A549 treated with RU486 at 1 μM for 4 hours (cell line): ENCODE measurements around the gene OR2M5. TPM values are rescaled to one million over a fixed set of nuclear protein-coding genes. Genes with fewer than 3 reads are reported as not detected.

Source experiments
- total RNA-seq: library from RNA; stranded (reverse); fragments of 200-300 nt; extraction: Qiagen RNA extraction; gene quantifications from 5 replicates; pipeline ENCODE4 v1.2.3, GENCODE V29; 2022; ENCODE audit warnings: low read depth

The OR2M5 gene
- not detected in 5 replicates for total RNA-seq

GRCh38 chr1:248144513-248145198 lies at the start of gene OR2M5:
Gene OR2M5 (plus strand): TSS chr1:248145148. CDS start chr1:248145148, 0 bp downstream.

GRCh38 chr1:248174521-248174920 lies 29.6 kb downstream of the OR2M5 start, which contains the start of gene OR2M2:
Gene OR2M2 (plus strand): TSS chr1:248174821. CDS start chr1:248179986, 5,165 bp downstream.

Other genes with a start within 250 kb of the OR2M5 start
- not detected in 5 replicates for gene OR2W3, start 249.6 kb upstream of the OR2M5 start, total RNA-seq
- gene OR2T8, start 224.9 kb upstream of the OR2M5 start, total RNA-seq: not detected in 5 replicates
- not detected in 5 replicates for gene OR2AJ1, start 220.3 kb upstream of the OR2M5 start, total RNA-seq
- not detected in 5 replicates for gene OR2L8, start 196.3 kb upstream of the OR2M5 start, total RNA-seq
- gene OR2AK2, start 179.9 kb upstream of the OR2M5 start, total RNA-seq: not detected in 5 replicates
- gene OR2L5, start 131.5 kb upstream of the OR2M5 start, total RNA-seq: not detected in 5 replicates
- gene OR2L2, start 115.1 kb upstream of the OR2M5 start, total RNA-seq: 0.02 to 0.06 TPM in 2 of 5 replicates, not detected in the others
- gene OR2L3, start 98.3 kb upstream of the OR2M5 start, total RNA-seq: not detected in 5 replicates
- not detected in 5 replicates for gene OR2L13, start 50.0 kb upstream of the OR2M5 start, total RNA-seq
- gene OR2M2, start 29.7 kb downstream of the OR2M5 start, total RNA-seq: not detected in 5 replicates
- gene OR2M3, start 52.1 kb downstream of the OR2M5 start, total RNA-seq: not detected in 5 replicates
- not detected in 5 replicates for gene OR2M4, start 86.3 kb downstream of the OR2M5 start, total RNA-seq
- not detected in 5 replicates for gene OR2T33, start 132.8 kb downstream of the OR2M5 start, total RNA-seq
- gene OR2T12, start 158.3 kb downstream of the OR2M5 start, total RNA-seq: not detected in 5 replicates
- gene OR2M7, start 179.4 kb downstream of the OR2M5 start, total RNA-seq: not detected in 5 replicates
- not detected in 5 replicates for gene OR14C36, start 203.6 kb downstream of the OR2M5 start, total RNA-seq
- gene OR2T4, start 216.5 kb downstream of the OR2M5 start, total RNA-seq: not detected in 5 replicates
- not detected in 5 replicates for gene OR2T6, start 230.6 kb downstream of the OR2M5 start, total RNA-seq